HEK293 (cell line): Measurements from ENCODE around the gene MAP1A.

ENCODE experiments used
- CTCF ChIA-PET: fragments of 350-600 bp; formaldehyde crosslinking; extraction: SDS; loops from one replicate; lab custom pipeline; 2021; ENCODE audit warnings: antibody characterized with exemption; lab: Yijun Ruan, JAX
- POLR2A ChIA-PET: fragments of 300-600 bp; formaldehyde crosslinking; extraction: SDS; loops from one replicate; lab custom pipeline; 2020; ENCODE audit warnings: antibody characterized with exemption, inconsistent platforms; lab: Yijun Ruan, JAX
- H3K27ac ChIP-seq: fragments of 200-500 bp; sonication (Bioruptor generic); 2 replicates; pipeline ENCODE4 v1.5.1; 2014; ENCODE audit warnings: low read depth, low read length, control low read depth, inconsistent platforms; ENCODE audit errors: extremely low read depth
- H3K36me3 ChIP-seq, 2 experiments: fragments of 200-500 bp in 1 of 2; sonication (Bioruptor generic) in 1 of 2; 1 replicate in 1 of 2; 2 replicates in 1 of 2; pipeline ENCODE4 v1.5.1; 2014 to 2017; ENCODE audit warnings: inconsistent platforms in 2 of 2, low read length in 2 of 2; ENCODE audit not compliant: control insufficient read depth in 2 of 2, insufficient read depth in 1 of 2
- H3K4me1 ChIP-seq: fragments of 200-500 bp; sonication (Bioruptor generic); 2 replicates; pipeline ENCODE4 v1.5.1; 2014; ENCODE audit warnings: mild to moderate bottlenecking, low read length, inconsistent platforms; ENCODE audit not compliant: control insufficient read depth, insufficient read depth
- H3K4me3 ChIP-seq: 2 replicates; pipeline ENCODE4 v1.5.1; 2011; ENCODE audit warnings: low read depth, mild to moderate bottlenecking, control low read depth, low read length, moderate library complexity
- H3K9me3 ChIP-seq: fragments of 200-500 bp; sonication (Bioruptor generic); 2 replicates; pipeline ENCODE4 v1.5.1; 2014; ENCODE audit warnings: low read depth, low read length, inconsistent platforms; ENCODE audit not compliant: control insufficient read depth, insufficient read depth
- GFI1B ChIP-seq: fragments of 450-650 bp; formaldehyde crosslinking; IDR thresholded peaks from 2 replicates; pipeline ENCODE4 v1.5.1; 2016; ENCODE audit warnings: missing biosample characterization, missing genetic modification characterization
- GLIS1 ChIP-seq: fragments of 450-650 bp; formaldehyde crosslinking; IDR thresholded peaks from 2 replicates; pipeline ENCODE4 v1.5.1; 2016; ENCODE audit warnings: missing biosample characterization, missing genetic modification characterization
- HOXA7 ChIP-seq: sonication (generic); formaldehyde crosslinking; IDR thresholded peaks from 2 replicates; pipeline ENCODE4 v1.8.1; 2022; ENCODE audit warnings: missing genetic modification reagents, borderline replicate concordance
- KLF16 ChIP-seq: fragments of 450-650 bp; formaldehyde crosslinking; IDR thresholded peaks from 2 replicates; pipeline ENCODE4 v1.5.1; 2017; ENCODE audit warnings: missing biosample characterization, missing genetic modification characterization
- OSR2 ChIP-seq: fragments of 450-650 bp; formaldehyde crosslinking; IDR thresholded peaks from 2 replicates; pipeline ENCODE4 v1.5.1; 2016; ENCODE audit warnings: missing biosample characterization, missing genetic modification characterization
- PRDM1 ChIP-seq: fragments of 450-650 bp; formaldehyde crosslinking; IDR thresholded peaks from 2 replicates; pipeline ENCODE4; 2016; ENCODE audit warnings: missing biosample characterization, missing genetic modification characterization
- ZBTB10 ChIP-seq: fragments of 450-650 bp; formaldehyde crosslinking; IDR thresholded peaks from 2 replicates; pipeline ENCODE4 v1.5.1; 2016; ENCODE audit warnings: missing biosample characterization, missing genetic modification characterization
- ZBTB17 ChIP-seq: fragments of 450-650 bp; formaldehyde crosslinking; IDR thresholded peaks from 2 replicates; pipeline ENCODE4 v1.5.1; 2016; ENCODE audit warnings: missing biosample characterization, missing genetic modification characterization
- ZBTB20 ChIP-seq: fragments of 450-650 bp; formaldehyde crosslinking; IDR thresholded peaks from 2 replicates; pipeline ENCODE4 v1.5.1; 2016; ENCODE audit warnings: missing biosample characterization, missing genetic modification characterization
- ZBTB21 ChIP-seq: fragments of 450-650 bp; formaldehyde crosslinking; IDR thresholded peaks from 2 replicates; pipeline ENCODE4 v1.5.1; 2017; ENCODE audit warnings: missing biosample characterization, missing genetic modification characterization
- ZBTB48 ChIP-seq: fragments of 450-650 bp; formaldehyde crosslinking; IDR thresholded peaks from 2 replicates; pipeline ENCODE4 v1.5.1; 2016; ENCODE audit warnings: missing biosample characterization, missing genetic modification characterization
- ZEB2 ChIP-seq: fragments of 450-650 bp; formaldehyde crosslinking; IDR thresholded peaks from 2 replicates; pipeline ENCODE4 v1.5.1; 2016; ENCODE audit warnings: missing biosample characterization, missing genetic modification characterization
- ZFP69B ChIP-seq: fragments of 450-650 bp; formaldehyde crosslinking; IDR thresholded peaks from 2 replicates; pipeline ENCODE4 v1.5.1; 2016; ENCODE audit warnings: missing biosample characterization, missing genetic modification characterization
- ZIC2 ChIP-seq: fragments of 450-650 bp; formaldehyde crosslinking; IDR thresholded peaks from 2 replicates; pipeline ENCODE4 v1.5.1; 2016; ENCODE audit warnings: missing biosample characterization, missing genetic modification characterization
- ZNF311 ChIP-seq: fragments of 450-650 bp; formaldehyde crosslinking; IDR thresholded peaks from 2 replicates; pipeline ENCODE4 v1.5.1; 2017; ENCODE audit warnings: missing biosample characterization, missing genetic modification characterization, borderline replicate concordance
- ZNF501 ChIP-seq: fragments of 450-650 bp; formaldehyde crosslinking; IDR thresholded peaks from 2 replicates; pipeline ENCODE4 v1.5.1; 2016; ENCODE audit warnings: missing biosample characterization, missing genetic modification characterization
- ZNF596 ChIP-seq: fragments of 450-650 bp; IDR thresholded peaks from 2 replicates; pipeline ENCODE4 v1.5.0; 2018; ENCODE audit warnings: missing biosample characterization, mild to moderate bottlenecking, missing genetic modification characterization, moderate library complexity
- ZNF600 ChIP-seq: fragments of 450-650 bp; formaldehyde crosslinking; IDR thresholded peaks from 2 replicates; pipeline ENCODE4 v1.5.1; 2016; ENCODE audit warnings: missing biosample characterization, missing genetic modification characterization
- ZNF654 ChIP-seq: fragments of 450-650 bp; formaldehyde crosslinking; IDR thresholded peaks from 2 replicates; pipeline ENCODE4 v1.5.1; 2016; ENCODE audit warnings: low read depth, missing biosample characterization, missing genetic modification characterization
- ZNF692 ChIP-seq: fragments of 450-650 bp; formaldehyde crosslinking; IDR thresholded peaks from 2 replicates; pipeline ENCODE4 v1.5.1; 2016; ENCODE audit warnings: missing biosample characterization, missing genetic modification characterization
- ZNF76 ChIP-seq: fragments of 450-650 bp; formaldehyde crosslinking; IDR thresholded peaks from 2 replicates; pipeline ENCODE4; 2016; ENCODE audit warnings: low read depth, missing biosample characterization, missing genetic modification characterization, borderline replicate concordance
- ZNF792 ChIP-seq: fragments of 450-650 bp; formaldehyde crosslinking; IDR thresholded peaks from 2 replicates; pipeline ENCODE4 v1.5.1; 2016; ENCODE audit warnings: missing biosample characterization, missing genetic modification characterization
- TF ChIP-seq, protein P1 (sequence below): fragments of 450-650 bp; formaldehyde crosslinking; IDR thresholded peaks from 2 replicates; pipeline ENCODE4 v1.5.1; 2016; ENCODE audit warnings: missing biosample characterization, missing genetic modification characterization
- TF ChIP-seq, protein P2 (sequence below): fragments of 450-650 bp; IDR thresholded peaks from 2 replicates; pipeline ENCODE4 v1.5.1; 2018; ENCODE audit warnings: missing biosample characterization, mild to moderate bottlenecking, missing genetic modification characterization
- TF ChIP-seq, protein P3 (sequence below): fragments of 450-650 bp; formaldehyde crosslinking; optimal IDR thresholded peaks from 2 replicates; pipeline ENCODE3; 2016; ENCODE audit warnings: missing biosample characterization, mild to moderate bottlenecking, missing genetic modification characterization
- TF ChIP-seq, protein P4 (sequence below): fragments of 450-650 bp; formaldehyde crosslinking; IDR thresholded peaks from 2 replicates; pipeline ENCODE4 v1.5.1; 2016; ENCODE audit warnings: missing biosample characterization, missing genetic modification characterization, low read depth

Gene MAP1A

DNA sequence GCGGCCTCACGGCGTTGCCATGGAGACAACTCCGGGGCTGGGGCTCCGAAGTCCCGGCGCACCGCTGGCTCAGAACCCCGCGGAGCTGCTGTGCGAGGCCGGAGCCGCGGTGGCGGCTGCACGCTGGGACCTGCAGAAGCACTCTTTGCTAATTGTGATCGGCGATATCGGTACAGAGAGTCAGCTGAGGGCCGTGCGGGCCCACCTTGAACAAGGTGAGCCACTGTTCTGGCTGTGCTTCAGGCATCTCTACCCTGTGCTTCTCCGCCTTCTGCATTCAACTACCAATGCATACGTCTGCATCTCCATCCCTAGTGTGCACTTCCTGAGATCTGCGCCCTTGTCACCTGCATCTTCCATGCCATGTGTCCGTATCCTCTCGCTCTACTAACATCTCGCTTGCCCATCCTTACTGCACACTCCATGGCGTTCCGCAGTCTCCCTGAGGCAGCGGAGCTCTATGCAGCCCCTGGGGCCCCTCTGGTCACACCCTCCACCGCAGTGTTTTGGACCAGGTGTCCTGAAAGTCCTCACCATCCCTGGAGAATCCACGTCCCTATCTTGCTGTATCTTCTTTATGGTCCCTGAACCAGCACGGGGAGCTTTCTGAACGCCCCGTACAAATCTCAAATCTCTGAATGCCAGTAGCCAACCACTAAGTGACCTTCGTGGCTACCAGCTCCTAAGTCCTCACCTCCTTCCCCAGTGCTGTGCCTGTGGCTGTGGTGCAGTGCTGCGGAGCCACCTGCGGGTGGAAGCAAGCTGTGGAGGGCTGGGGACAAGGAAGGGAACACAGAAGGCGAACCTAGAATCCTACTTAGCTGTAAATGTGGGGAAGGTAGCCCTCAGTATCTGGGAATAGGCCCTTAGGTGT lies 6.2 kb upstream of the MAP1A start:
- Histone ChIP-seq H3K27ac (no peak overlapping the region), H3K4me3 (peak overlapping the region; percentile 41), H3K4me1 (peaks cover 7% of the 10 kb centered on the region), H3K9me3 (no peaks in the 10 kb centered on the region), H3K36me3 (no peaks in the 10 kb centered on the region)
- CTCF ChIA-PET = interaction anchor here (0.6 to 1.6 kb wide), 6 partner anchors 18 to 146 kb away, joined by 3 to 9 read pairs (median 4); partner anchors contain the start of gene TP53BP1
- POLR2A ChIA-PET = interaction anchor here (0.7 to 1.7 kb wide), 9 partner anchors 12 to 1537 kb away, joined by 3 to 17 read pairs (median 3); partner anchors contain the start of gene TP53BP1
- TF ChIP-seq GFI1B (tag by site-specific recombination) (no peak), ZBTB48 (tag by site-specific recombination) (peak; percentile 53; the same call in 1 of the 2 replicates), HOXA7 (CRISPR knock-in tag) (no peak), GLIS1 (tag by site-specific recombination) (peak; percentile 39; the same call in 1 of the 2 replicates), ZNF600 (tag by site-specific recombination) (peak; percentile 72; the same call in 1 of the 2 replicates), ZNF76 (peak; percentile 20; the same call in 1 of the 2 replicates), KLF16 (tag by site-specific recombination) (no peak; the same call in 1 of the 2 replicates), PRDM1 (tag by site-specific recombination) (no peak), ZNF596 (tag by site-specific recombination) (no peak), ZNF654 (peak; percentile 8; the same call in 1 of the 2 replicates), ZBTB10 (tag by site-specific recombination) (0 out of 2 replicates have a peak, but pooled peaks have one; percentile 13), ZNF311 (no peak), ZNF792 (tag by site-specific recombination) (no peak), ZNF501 (tag by site-specific recombination) (no peak), OSR2 (tag by site-specific recombination) (peak; percentile 63), ZFP69B (tag by site-specific recombination) (peak; percentile 13; the same call in 1 of the 2 replicates), ZIC2 (tag by site-specific recombination) (peak; percentile 70), ZBTB20 (tag by site-specific recombination) (peak; percentile 32; the same call in 1 of the 2 replicates), ZEB2 (0 out of 2 replicates have a peak, but pooled peaks have one; percentile 22), ZBTB17 (tag by site-specific recombination) (peak; percentile 10; the same call in 1 of the 2 replicates), ZNF692 (tag by site-specific recombination) (peak; percentile 10; the same call in 1 of the 2 replicates), ZBTB21 (tag by site-specific recombination) (no peak)
- TF ChIP-seq, protein P1, sequence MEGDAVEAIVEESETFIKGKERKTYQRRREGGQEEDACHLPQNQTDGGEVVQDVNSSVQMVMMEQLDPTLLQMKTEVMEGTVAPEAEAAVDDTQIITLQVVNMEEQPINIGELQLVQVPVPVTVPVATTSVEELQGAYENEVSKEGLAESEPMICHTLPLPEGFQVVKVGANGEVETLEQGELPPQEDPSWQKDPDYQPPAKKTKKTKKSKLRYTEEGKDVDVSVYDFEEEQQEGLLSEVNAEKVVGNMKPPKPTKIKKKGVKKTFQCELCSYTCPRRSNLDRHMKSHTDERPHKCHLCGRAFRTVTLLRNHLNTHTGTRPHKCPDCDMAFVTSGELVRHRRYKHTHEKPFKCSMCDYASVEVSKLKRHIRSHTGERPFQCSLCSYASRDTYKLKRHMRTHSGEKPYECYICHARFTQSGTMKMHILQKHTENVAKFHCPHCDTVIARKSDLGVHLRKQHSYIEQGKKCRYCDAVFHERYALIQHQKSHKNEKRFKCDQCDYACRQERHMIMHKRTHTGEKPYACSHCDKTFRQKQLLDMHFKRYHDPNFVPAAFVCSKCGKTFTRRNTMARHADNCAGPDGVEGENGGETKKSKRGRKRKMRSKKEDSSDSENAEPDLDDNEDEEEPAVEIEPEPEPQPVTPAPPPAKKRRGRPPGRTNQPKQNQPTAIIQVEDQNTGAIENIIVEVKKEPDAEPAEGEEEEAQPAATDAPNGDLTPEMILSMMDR (tag by site-specific recombination) = 0 out of 2 replicates have a peak, but pooled peaks have one; percentile 19
- TF ChIP-seq, protein P2, sequence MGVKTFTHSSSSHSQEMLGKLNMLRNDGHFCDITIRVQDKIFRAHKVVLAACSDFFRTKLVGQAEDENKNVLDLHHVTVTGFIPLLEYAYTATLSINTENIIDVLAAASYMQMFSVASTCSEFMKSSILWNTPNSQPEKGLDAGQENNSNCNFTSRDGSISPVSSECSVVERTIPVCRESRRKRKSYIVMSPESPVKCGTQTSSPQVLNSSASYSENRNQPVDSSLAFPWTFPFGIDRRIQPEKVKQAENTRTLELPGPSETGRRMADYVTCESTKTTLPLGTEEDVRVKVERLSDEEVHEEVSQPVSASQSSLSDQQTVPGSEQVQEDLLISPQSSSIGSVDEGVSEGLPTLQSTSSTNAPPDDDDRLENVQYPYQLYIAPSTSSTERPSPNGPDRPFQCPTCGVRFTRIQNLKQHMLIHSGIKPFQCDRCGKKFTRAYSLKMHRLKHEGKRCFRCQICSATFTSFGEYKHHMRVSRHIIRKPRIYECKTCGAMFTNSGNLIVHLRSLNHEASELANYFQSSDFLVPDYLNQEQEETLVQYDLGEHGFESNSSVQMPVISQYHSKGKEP (tag by site-specific recombination) = no peak
- TF ChIP-seq, protein P3, sequence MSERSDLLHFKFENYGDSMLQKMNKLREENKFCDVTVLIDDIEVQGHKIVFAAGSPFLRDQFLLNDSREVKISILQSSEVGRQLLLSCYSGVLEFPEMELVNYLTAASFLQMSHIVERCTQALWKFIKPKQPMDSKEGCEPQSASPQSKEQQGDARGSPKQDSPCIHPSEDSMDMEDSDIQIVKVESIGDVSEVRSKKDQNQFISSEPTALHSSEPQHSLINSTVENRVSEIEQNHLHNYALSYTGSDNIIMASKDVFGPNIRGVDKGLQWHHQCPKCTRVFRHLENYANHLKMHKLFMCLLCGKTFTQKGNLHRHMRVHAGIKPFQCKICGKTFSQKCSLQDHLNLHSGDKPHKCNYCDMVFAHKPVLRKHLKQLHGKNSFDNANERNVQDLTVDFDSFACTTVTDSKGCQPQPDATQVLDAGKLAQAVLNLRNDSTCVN = peak; percentile 35
- TF ChIP-seq, protein P4, sequence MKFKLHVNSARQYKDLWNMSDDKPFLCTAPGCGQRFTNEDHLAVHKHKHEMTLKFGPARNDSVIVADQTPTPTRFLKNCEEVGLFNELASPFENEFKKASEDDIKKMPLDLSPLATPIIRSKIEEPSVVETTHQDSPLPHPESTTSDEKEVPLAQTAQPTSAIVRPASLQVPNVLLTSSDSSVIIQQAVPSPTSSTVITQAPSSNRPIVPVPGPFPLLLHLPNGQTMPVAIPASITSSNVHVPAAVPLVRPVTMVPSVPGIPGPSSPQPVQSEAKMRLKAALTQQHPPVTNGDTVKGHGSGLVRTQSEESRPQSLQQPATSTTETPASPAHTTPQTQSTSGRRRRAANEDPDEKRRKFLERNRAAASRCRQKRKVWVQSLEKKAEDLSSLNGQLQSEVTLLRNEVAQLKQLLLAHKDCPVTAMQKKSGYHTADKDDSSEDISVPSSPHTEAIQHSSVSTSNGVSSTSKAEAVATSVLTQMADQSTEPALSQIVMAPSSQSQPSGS (tag by site-specific recombination) = no peak
